Activated CD4-positive, alpha-beta T cell treated with anti-CD3 and anti-CD28 coated beads, Interleukin-2, amount 50 U/mL, for 4 hours (primary cell): ENCODE data around the gene SNX32.

Source experiments
- DNase-seq, 2 experiments: peaks; one replicate each; pipeline ENCODE4 v3.0.0-alpha.2; 2020

Gene SNX32

GRCh38 chr11:65797711-65798110, 36.1 kb upstream of the SNX32 start:
- DNase-seq, result no peak

GRCh38 chr11:65798882-65799281, 34.9 kb upstream of the SNX32 start:
- no peak for DNase-seq

- no peak for DNase-seq
Measured at GRCh38 chr11:65801153-65801987, 32.4 kb upstream of the SNX32 start.

- DNase-seq, result no peak
Measured at GRCh38 chr11:65802841-65803240, 30.9 kb upstream of the SNX32 start.

- no peak for DNase-seq
Measured at GRCh38 chr11:65803797-65804492, 29.8 kb upstream of the SNX32 start.

GRCh38 chr11:65806979-65807378, 26.8 kb upstream of the SNX32 start:
- DNase-seq, result no peak

GRCh38 chr11:65808744-65809341, 24.9 kb upstream of the SNX32 start:
- DNase-seq, result no peak

GRCh38 chr11:65809496-65809895, 24.3 kb upstream of the SNX32 start:
- DNase-seq, result no peak

GRCh38 chr11:65810046-65810868, 23.5 kb upstream of the SNX32 start:
- DNase-seq, result no peak

GRCh38 chr11:65811764-65812475, 21.8 kb upstream of the SNX32 start:
- no peak for DNase-seq

- DNase-seq, result no peak
Measured at GRCh38 chr11:65814131-65814985, 19.4 kb upstream of the SNX32 start.

GRCh38 chr11:65814986-65815565, 18.7 kb upstream of the SNX32 start:
- DNase-seq, result no peak

- DNase-seq, result no peak
Measured at GRCh38 chr11:65816696-65817095, 17.1 kb upstream of the SNX32 start.

- DNase-seq, result no peak
Measured at GRCh38 chr11:65817312-65817834, 16.4 kb upstream of the SNX32 start.

GRCh38 chr11:65817835-65818680, 15.7 kb upstream of the SNX32 start:
- peak; percentile 89 to 92 for DNase-seq

GRCh38 chr11:65821107-65821506, 12.7 kb upstream of the SNX32 start:
- no peak for DNase-seq

- DNase-seq, result no peak
Measured at GRCh38 chr11:65822776-65823528, 10.8 kb upstream of the SNX32 start.

- DNase-seq, result no peak
Measured at GRCh38 chr11:65826984-65827735, 6.6 kb upstream of the SNX32 start.
